IMR-90 (cell line): ENCODE results near the gene SLC25A30. TPM values are rescaled to one million over a fixed set of nuclear protein-coding genes. Genes with fewer than 3 reads are reported as not detected.

Experiments
- ATAC-seq: fragments of 200-7000 bp; cut with Tn5 transposase; 2 replicates; pipeline ENCODE4 v1.9.1; 2020; ENCODE audit warnings: low read depth, mild to moderate bottlenecking, moderate library complexity
- BruUV-seq: library from RNA; stranded (reverse); fragments of 400-500 nt; replicated peaks from 2 replicates; lab custom pipeline; 2021; lab: Mats Ljungman, UMichigan
- CTCF ChIA-PET: fragments of 300-600 bp; formaldehyde crosslinking; extraction: SDS; loops from one replicate; lab custom pipeline; 2021; ENCODE audit warnings: antibody characterized with exemption; lab: Yijun Ruan, JAX
- POLR2A ChIA-PET: fragments of 300-600 bp; sonication (Branson Sonifier 250); formaldehyde crosslinking; loops from one replicate; lab custom pipeline; 2022; ENCODE audit warnings: antibody characterized with exemption; ENCODE audit not compliant: unreplicated experiment; lab: Charles Lee
- DNase-seq: peaks from one replicate; pipeline ENCODE4 v3.0.0; 2013
- H2AFZ ChIP-seq: replicated peaks from 2 replicates; pipeline ENCODE3; 2013; ENCODE audit warnings: low read length, mild to moderate bottlenecking; ENCODE audit not compliant: poor library complexity
- H2AK5ac ChIP-seq: 2 replicates; pipeline ENCODE4 v1.6.1; 2013; ENCODE audit warnings: low read depth, low read length, inconsistent platforms
- H2AK9ac ChIP-seq: replicated peaks from 2 replicates; pipeline ENCODE3; 2013; ENCODE audit warnings: mild to moderate bottlenecking, low read depth, low read length, moderate library complexity; ENCODE audit not compliant: poor library complexity
- H2BK120ac ChIP-seq: 2 replicates; pipeline ENCODE4 v1.6.1; 2013; ENCODE audit warnings: low read depth, low read length, inconsistent platforms
- H2BK15ac ChIP-seq: 3 replicates; pipeline ENCODE4 v1.6.1; 2013; ENCODE audit warnings: low read depth, low read length, inconsistent platforms
- H2BK20ac ChIP-seq: 2 replicates; pipeline ENCODE4 v1.6.1; 2013; ENCODE audit warnings: low read depth, mild to moderate bottlenecking, inconsistent platforms, low read length, moderate library complexity
- H2BK5ac ChIP-seq: 2 replicates; pipeline ENCODE4 v1.6.1; 2013; ENCODE audit warnings: mild to moderate bottlenecking, low read depth, low read length, inconsistent platforms; ENCODE audit not compliant: poor library complexity, severe bottlenecking
- H3K14ac ChIP-seq: replicated peaks from 2 replicates; pipeline ENCODE4 v1.6.1; 2013; ENCODE audit warnings: low read depth, low read length, inconsistent platforms
- H3K18ac ChIP-seq: 2 replicates; pipeline ENCODE4 v1.6.1; 2013; ENCODE audit warnings: low read depth, low read length, control low read depth
- H3K23ac ChIP-seq: 2 replicates; pipeline ENCODE4 v1.6.1; 2013; ENCODE audit warnings: low read depth, low read length, inconsistent platforms
- H3K27ac ChIP-seq: 2 replicates; pipeline ENCODE4 v1.5.1; 2013; ENCODE audit warnings: mild to moderate bottlenecking, control low read depth, low read length; ENCODE audit not compliant: insufficient read depth
- H3K27me3 ChIP-seq: 2 replicates; pipeline ENCODE4 v1.6.1; 2013; ENCODE audit warnings: low read length; ENCODE audit not compliant: control insufficient read depth, insufficient read depth
- H3K36me3 ChIP-seq: 2 replicates; pipeline ENCODE4 v1.6.1; 2013; ENCODE audit warnings: low read length, mixed read lengths; ENCODE audit not compliant: control insufficient read depth, insufficient read depth
- H3K4ac ChIP-seq: 2 replicates; pipeline ENCODE4 v1.6.1; 2013; ENCODE audit warnings: low read depth, low read length, inconsistent platforms
- H3K4me1 ChIP-seq: 2 replicates; pipeline ENCODE4 v1.6.1; 2013; ENCODE audit warnings: low read length, mixed read lengths; ENCODE audit not compliant: control insufficient read depth, insufficient read depth
- H3K4me2 ChIP-seq: 2 replicates; pipeline ENCODE4 v1.6.1; 2013; ENCODE audit warnings: low read depth, mild to moderate bottlenecking, control low read depth, low read length, moderate library complexity
- H3K4me3 ChIP-seq: 2 replicates; pipeline ENCODE4 v1.5.1; 2013; ENCODE audit warnings: low read depth, mild to moderate bottlenecking, control low read depth, low read length, moderate library complexity; ENCODE audit not compliant: insufficient read depth
- H3K56ac ChIP-seq: 2 replicates; pipeline ENCODE4 v1.6.1; 2013; ENCODE audit warnings: low read length, inconsistent platforms; ENCODE audit not compliant: insufficient read depth; ENCODE audit errors: extremely low read depth
- H3K79me1 ChIP-seq, 2 experiments: 2 replicates each; pipeline ENCODE4 v1.6.1; 2013; ENCODE audit warnings: low read length in 2 of 2, inconsistent platforms in 1 of 2, low read depth in 1 of 2
- H3K9ac ChIP-seq: 2 replicates; pipeline ENCODE4 v1.6.1; 2013; ENCODE audit warnings: low read depth, low read length, control low read depth
- H3K9me1 ChIP-seq: 2 replicates; pipeline ENCODE4 v1.6.1; 2013; ENCODE audit warnings: low read length, inconsistent platforms; ENCODE audit not compliant: insufficient read depth
- H3K9me3 ChIP-seq: 2 replicates; pipeline ENCODE4 v1.6.1; 2013; ENCODE audit warnings: low read length; ENCODE audit not compliant: control insufficient read depth, insufficient read depth
- H4K20me1 ChIP-seq: 2 replicates; pipeline ENCODE4 v1.6.1; 2013; ENCODE audit warnings: low read length, inconsistent platforms; ENCODE audit not compliant: insufficient read depth
- H4K5ac ChIP-seq: 2 replicates; pipeline ENCODE4 v1.6.1; 2013; ENCODE audit warnings: mild to moderate bottlenecking, low read depth, low read length, control low read depth
- H4K8ac ChIP-seq, 2 experiments: 2 replicates each; pipeline ENCODE4 v1.6.1; 2013; ENCODE audit warnings: low read depth in 2 of 2, low read length in 2 of 2, control low read depth in 1 of 2, inconsistent platforms in 1 of 2
- H4K91ac ChIP-seq: 2 replicates; pipeline ENCODE4 v1.6.1; 2013; ENCODE audit warnings: low read depth, low read length, inconsistent platforms; ENCODE audit not compliant: insufficient read depth
- CEBPB ChIP-seq: IDR thresholded peaks from 2 replicates; pipeline ENCODE4 v1.6.1; 2012; ENCODE audit warnings: low read depth, low read length, improper control_type of control experiment
- CTCF ChIP-seq: conservative IDR thresholded peaks from 2 replicates; pipeline ENCODE4 v1.5.1; 2012; ENCODE audit warnings: mild to moderate bottlenecking, low read depth, low read length, improper control_type of control experiment
- ELK1 ChIP-seq: fragments of 150-350 bp; IDR thresholded peaks from 2 replicates; pipeline ENCODE4 v1.6.1; 2016; ENCODE audit warnings: low read depth, mild to moderate bottlenecking, low read length, moderate library complexity, borderline replicate concordance
- MAFK ChIP-seq: IDR thresholded peaks from 2 replicates; pipeline ENCODE4 v1.6.1; 2012; ENCODE audit warnings: low read depth, low read length, improper control_type of control experiment
- NFE2L2 ChIP-seq: fragments of 150-350 bp; IDR thresholded peaks from 2 replicates; pipeline ENCODE4 v1.6.1; 2016; ENCODE audit warnings: low read depth, mild to moderate bottlenecking, low read length
- RFX5 ChIP-seq: IDR thresholded peaks from 2 replicates; pipeline ENCODE4 v1.8.0; 2012; ENCODE audit warnings: low read depth, mild to moderate bottlenecking, low read length, moderate library complexity
- SMC3 ChIP-seq: fragments of 150-350 bp; IDR thresholded peaks from 2 replicates; pipeline ENCODE4 v1.6.1; 2016; ENCODE audit warnings: low read depth, mild to moderate bottlenecking, antibody characterized with exemption, low read length, moderate library complexity
- USF2 ChIP-seq: fragments of 150-350 bp; IDR thresholded peaks from 2 replicates; pipeline ENCODE4 v1.6.1; 2017; ENCODE audit warnings: mild to moderate bottlenecking, antibody characterized with exemption, low read length, low read depth
- WGBS, 2 experiments: methylation state at CpG; one replicate each; pipeline versions ENCODE4 v1.1.5 to v1.1.7; 2013; ENCODE audit warnings: missing lambda C conversion rate in 2 of 2; ENCODE audit not compliant: insufficient read length in 1 of 2; ENCODE audit errors: extremely low coverage in 2 of 2; 5-methylcytosine and 5-hydroxymethylcytosine counted together
- dilution Hi-C: fragments of 300-500 bp; cut with HindIII; formaldehyde crosslinking; loops from one replicate; pipeline ENCODE4 v1.14.3; 2018; ENCODE audit warnings: low sequenced_read_pairs; ENCODE audit not compliant: unreplicated experiment
- in situ Hi-C: fragments of 300-500 bp; cut with MboI; formaldehyde crosslinking; loops from 3 replicates; pipeline ENCODE4 v1.14.3; 2019; ENCODE audit warnings: low sequenced_read_pairs, inconsistent platforms, mixed read lengths
- intact Hi-C: fragments of 100-400 bp; cut with micrococcal nuclease; formaldehyde crosslinking; loops from 2 replicates; pipeline ENCODE4 v1.10.0; 2022
- polyA plus RNA-seq, 3 experiments: library from polyadenylated mRNA; depleted of rRNA; stranded (reverse); fragments of >200 nt; gene quantifications; 2 replicates each; pipeline ENCODE4 v1.2.3, GENCODE V29; 2012; ENCODE audit warnings: low replicate concordance in 1 of 3
- total RNA-seq: library from RNA; depleted of rRNA; stranded (reverse); fragments of >200 nt; gene quantifications from 2 replicates; pipeline ENCODE4 v1.2.3, GENCODE V29; 2012

The SLC25A30 gene
- total and polyA plus RNA-seq, 2 of the 4 experiments (the other 2 are of a cell fraction) = 9.9 to 19.4 TPM

- Histone ChIP-seq H3K9me3 (no peaks in the 10 kb centered on the region), H4K20me1 (no peaks in the 10 kb centered on the region), H2BK15ac (no peak overlapping the region), H4K91ac (no peak overlapping the region), H3K4ac (no peak overlapping the region), H2AFZ (no peak overlapping the region), H2BK120ac (no peak overlapping the region), H3K18ac (no peak overlapping the region), H3K79me1 (peaks cover 4 to 26% of the 10 kb centered on the region in 2 experiments; a peak in 3 of 4 replicates), H3K36me3 (peaks cover 41% of the 10 kb centered on the region), H3K27ac (no peak overlapping the region), H2BK5ac (no peak overlapping the region), H2BK20ac (no peak overlapping the region), H3K4me2 (no peak overlapping the region), H2AK5ac (no peak overlapping the region), H4K8ac (no peak overlapping the region), H3K56ac (no peak overlapping the region), H2AK9ac (peak overlapping the region; percentile 80), H3K23ac (no peak overlapping the region), H3K4me3 (no peak overlapping the region), H3K9ac (no peak overlapping the region), H4K5ac (no peak overlapping the region), H3K4me1 (no peaks in the 10 kb centered on the region), H3K14ac (no peak overlapping the region), H3K27me3 (no peaks in the 10 kb centered on the region), H3K9me1 (peaks cover 8% of the 10 kb centered on the region)
- POLR2A ChIA-PET = interaction anchor here (2.4 kb wide), 1 partner anchor 16 kb away, joined by 5 read pairs; the partner anchor contains the start of gene TPT1
- dilution Hi-C loops (no loop called here), intact Hi-C loops (no loop called here), in situ Hi-C loops (loop anchor here (25.0 kb wide), 1 partner anchor 630 kb away; no protein-coding TSS in a partner anchor)
- WGBS, 2 experiments = 65% methylated on average over 5 of the region's 7 CpGs; no CpG with 5 or more reads in 1 of the 2 experiments
- no TSS peak for BruUV-seq
- no peak for ATAC-seq
- TF ChIP-seq USF2 = no peak
- TF ChIP-seq NFE2L2 = no peak
- TF ChIP-seq SMC3 = no peak
- TF ChIP-seq CEBPB = no peak
- TF ChIP-seq ELK1 = no peak
- TF ChIP-seq RFX5 = no peak
- TF ChIP-seq CTCF = no peak
- no peak for TF ChIP-seq MAFK
- DNase-seq = no peak
- CTCF ChIA-PET = no interaction called here
These were observed 61.1 kb downstream of the SLC25A30 start for GRCh38 chr13:45356966-45357672.
